T-helper 1 cell treated with Interleukin-12 subunit alpha and Interleukin-12 subunit beta and Interleukin-4 antibody, amounts not matched to agents 30 μg/mL and 1 μg/mL, for 36 hours (primary cell): ENCODE data around the gene DUSP12.
A peak's percentile ranks its signal among the peaks of the same experiment; 100 is the strongest.
"Not testable (repeated sequence)": the region's sequence is repeated elsewhere in the genome, so short reads cannot be mapped to it uniquely, and the experiment has no call there.

Experiments
- H3K27ac Mint-ChIP-seq: one replicate; pipeline ENCODE4 v1.8.0; 2021; ENCODE audit warnings: mild to moderate bottlenecking, mixed read lengths
- H3K27me3 Mint-ChIP-seq: one replicate; pipeline ENCODE4 v1.8.0; 2021; ENCODE audit warnings: low read depth, mixed read lengths
- H3K36me3 Mint-ChIP-seq: one replicate; pipeline ENCODE4 v1.8.0; 2021; ENCODE audit warnings: low read depth, mixed read lengths
- H3K4me1 Mint-ChIP-seq: one replicate; pipeline ENCODE4 v1.8.0; 2021; ENCODE audit warnings: low read depth, mixed read lengths
- H3K4me3 Mint-ChIP-seq: one replicate; pipeline ENCODE4 v1.8.0; 2021; ENCODE audit warnings: mild to moderate bottlenecking, moderate library complexity, mixed read lengths
- H3K9me3 Mint-ChIP-seq: one replicate; pipeline ENCODE4 v1.8.0; 2021; ENCODE audit warnings: mixed read lengths

Gene DUSP12

GRCh38 chr1:161722406-161722805 lies 27.2 kb upstream of the DUSP12 start:
- no peak overlapping the region for H3K27ac Mint-ChIP-seq
- H3K9me3 Mint-ChIP-seq = no peaks in the 10 kb centered on the region
- no peak overlapping the region for H3K4me3 Mint-ChIP-seq
- H3K4me1 Mint-ChIP-seq = peaks cover 17% of the 10 kb centered on the region
- H3K27me3 Mint-ChIP-seq = peaks cover 78% of the 10 kb centered on the region
- H3K36me3 Mint-ChIP-seq = no peaks in the 10 kb centered on the region

- H3K4me3 Mint-ChIP-seq = no peak overlapping the region
- H3K9me3 Mint-ChIP-seq = no peaks in the 10 kb centered on the region
- H3K27ac Mint-ChIP-seq = no peak overlapping the region
- H3K27me3 Mint-ChIP-seq = peaks cover 82% of the 10 kb centered on the region
- no peaks in the 10 kb centered on the region for H3K36me3 Mint-ChIP-seq
- H3K4me1 Mint-ChIP-seq = peaks cover 24% of the 10 kb centered on the region
Observed at GRCh38 chr1:161723459-161724141, 26.0 kb upstream of the DUSP12 start.

- not testable (repeated sequence) for H3K9me3 Mint-ChIP-seq, H3K27ac Mint-ChIP-seq, H3K36me3 Mint-ChIP-seq
- H3K27me3 Mint-ChIP-seq = peaks cover 81% of the 10 kb centered on the region
- peak overlapping the region; percentile 87 for H3K4me3 Mint-ChIP-seq
- peaks cover 32% of the 10 kb centered on the region for H3K4me1 Mint-ChIP-seq
Observed at GRCh38 chr1:161725258-161725907, 24.2 kb upstream of the DUSP12 start.

- Mint-ChIP-seq H3K27me3 (peaks cover 82% of the 10 kb centered on the region), H3K36me3 (no peaks in the 10 kb centered on the region), H3K4me3 (peak overlapping the region; percentile 87), H3K9me3 (no peaks in the 10 kb centered on the region), H3K4me1 (peaks cover 35% of the 10 kb centered on the region), H3K27ac (peak overlapping the region; percentile 50)
Observed at GRCh38 chr1:161725908-161726472, 23.6 kb upstream of the DUSP12 start.

GRCh38 chr1:161726473-161727255 lies 22.9 kb upstream of the DUSP12 start:
- H3K4me3 Mint-ChIP-seq = peak overlapping the region; percentile 87
- H3K9me3 Mint-ChIP-seq = no peaks in the 10 kb centered on the region
- peaks cover 84% of the 10 kb centered on the region for H3K27me3 Mint-ChIP-seq
- H3K36me3 Mint-ChIP-seq = no peaks in the 10 kb centered on the region
- H3K4me1 Mint-ChIP-seq = peaks cover 35% of the 10 kb centered on the region
- H3K27ac Mint-ChIP-seq = peak overlapping the region; percentile 50

GRCh38 chr1:161727256-161727924 lies 22.2 kb upstream of the DUSP12 start:
- H3K9me3 Mint-ChIP-seq = no peaks in the 10 kb centered on the region
- H3K36me3 Mint-ChIP-seq = no peaks in the 10 kb centered on the region
- peaks cover 31% of the 10 kb centered on the region for H3K4me1 Mint-ChIP-seq
- peak overlapping the region; percentile 87 for H3K4me3 Mint-ChIP-seq
- peak overlapping the region; percentile 83 for H3K27ac Mint-ChIP-seq
- peaks cover 84% of the 10 kb centered on the region for H3K27me3 Mint-ChIP-seq

GRCh38 chr1:161728376-161729226 lies 21.0 kb upstream of the DUSP12 start:
- Mint-ChIP-seq H3K36me3 (no peaks in the 10 kb centered on the region), H3K27ac (no peak overlapping the region)

GRCh38 chr1:161730050-161730564 lies 19.5 kb upstream of the DUSP12 start:
- peaks cover 76% of the 10 kb centered on the region for H3K27me3 Mint-ChIP-seq
- no peaks in the 10 kb centered on the region for H3K9me3 Mint-ChIP-seq
- peak overlapping the region; percentile 19 for H3K4me3 Mint-ChIP-seq
- peaks cover 30% of the 10 kb centered on the region for H3K4me1 Mint-ChIP-seq
- H3K27ac Mint-ChIP-seq = no peak overlapping the region
- no peaks in the 10 kb centered on the region for H3K36me3 Mint-ChIP-seq

More at GRCh38 chr1:161728376-161729226, 21.0 kb upstream of the DUSP12 start:
- no peak overlapping the region for H3K4me3 Mint-ChIP-seq
- peaks cover 31% of the 10 kb centered on the region for H3K4me1 Mint-ChIP-seq
- peaks cover 81% of the 10 kb centered on the region for H3K27me3 Mint-ChIP-seq
- H3K9me3 Mint-ChIP-seq = no peaks in the 10 kb centered on the region

- peaks cover 76% of the 10 kb centered on the region for H3K27me3 Mint-ChIP-seq
- no peaks in the 10 kb centered on the region for H3K9me3 Mint-ChIP-seq
- peaks cover 23% of the 10 kb centered on the region for H3K4me1 Mint-ChIP-seq
- H3K36me3 Mint-ChIP-seq = no peaks in the 10 kb centered on the region
- H3K27ac Mint-ChIP-seq = no peak overlapping the region
- no peak overlapping the region for H3K4me3 Mint-ChIP-seq
Observed at GRCh38 chr1:161731241-161731640, 18.3 kb upstream of the DUSP12 start.

GRCh38 chr1:161731981-161732718 lies 17.4 kb upstream of the DUSP12 start:
- Mint-ChIP-seq H3K27me3 (peaks cover 79% of the 10 kb centered on the region), H3K4me1 (peaks cover 22% of the 10 kb centered on the region), H3K4me3 (no peak overlapping the region), H3K36me3 (no peaks in the 10 kb centered on the region), H3K27ac (no peak overlapping the region), H3K9me3 (no peaks in the 10 kb centered on the region)

- Mint-ChIP-seq H3K4me1 (peaks cover 15% of the 10 kb centered on the region), H3K27ac (no peak overlapping the region), H3K4me3 (no peak overlapping the region), H3K36me3 (no peaks in the 10 kb centered on the region), H3K27me3 (peaks cover 74% of the 10 kb centered on the region), H3K9me3 (no peaks in the 10 kb centered on the region)
Observed at GRCh38 chr1:161733526-161733925, 16.1 kb upstream of the DUSP12 start.

GRCh38 chr1:161735837-161736236 lies 13.7 kb upstream of the DUSP12 start:
- Mint-ChIP-seq H3K27ac (no peak overlapping the region), H3K27me3 (peaks cover 73% of the 10 kb centered on the region), H3K4me3 (no peak overlapping the region), H3K36me3 (no peaks in the 10 kb centered on the region), H3K4me1 (peaks cover 15% of the 10 kb centered on the region), H3K9me3 (no peaks in the 10 kb centered on the region)
